ENCODE measurements around the gene TACC2. TPM values are rescaled to one million over a fixed set of nuclear protein-coding genes. Genes with fewer than 3 reads are reported as not detected.

The TACC2 gene
- total RNA-seq, 1 donor from 2014 or later, result 10.7 TPM

DNA sequence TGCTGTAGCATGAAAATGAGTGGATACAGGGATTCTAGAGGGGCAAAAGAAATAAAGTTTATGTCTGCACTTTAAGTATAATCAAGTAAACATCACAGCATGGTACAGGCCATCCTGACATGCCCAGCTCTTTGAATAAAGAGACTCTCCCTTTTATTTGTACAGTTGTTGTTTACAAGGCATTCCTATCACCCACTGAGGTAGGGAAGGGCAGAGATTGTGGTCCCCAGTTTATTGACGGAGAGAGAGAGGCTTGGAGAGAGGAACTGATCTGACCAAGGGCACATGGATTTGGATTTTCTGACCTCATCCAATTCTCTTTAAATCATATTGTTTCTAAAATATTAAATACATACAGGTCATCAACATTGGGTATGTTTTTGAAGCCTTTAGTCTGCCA lies 53.9 kb downstream of the TACC2 start:
- Mint-ChIP-seq H3K27ac (no peak overlapping the region), H3K27me3 (ENCODE audit: insufficient read depth, low read depth) (peaks cover 11% of the 10 kb centered on the region), H3K4me1 (peaks cover 40% of the 10 kb centered on the region), H3K36me3 (no peaks in the 10 kb centered on the region), H3K9me3 (no peaks in the 10 kb centered on the region), H3K4me3 (no peak overlapping the region)
- Histone ChIP-seq H3K9ac (no peak overlapping the region), H3K27ac (no peak overlapping the region), H3F3A (ENCODE audit: low read depth) (peaks cover 21% of the 10 kb centered on the region), H3K4me1 (peaks cover 28% of the 10 kb centered on the region), H3K4me3 (no peak overlapping the region), H3K27me3 (no peaks in the 10 kb centered on the region), H3K79me2 (ENCODE audit: low read depth) (peaks cover 5% of the 10 kb centered on the region), H3K4me2 (no peak overlapping the region), H2AFZ (replicated peaks) (no peak overlapping the region), H3K9me3 (ENCODE audit: low read depth) (no peaks in the 10 kb centered on the region), H3K36me3 (no peaks in the 10 kb centered on the region), H4K20me1 (ENCODE audit: low read depth) (no peaks in the 10 kb centered on the region)
- no peak for DNase-seq (ENCODE audit: low spot score)
- TF ChIP-seq EZH2 (IDR thresholded peaks at IDR 0.05), result no peak
- no peak for TF ChIP-seq EZH2phosphoT487 (IDR thresholded peaks at IDR 0.05)
- TF ChIP-seq, protein P1, sequence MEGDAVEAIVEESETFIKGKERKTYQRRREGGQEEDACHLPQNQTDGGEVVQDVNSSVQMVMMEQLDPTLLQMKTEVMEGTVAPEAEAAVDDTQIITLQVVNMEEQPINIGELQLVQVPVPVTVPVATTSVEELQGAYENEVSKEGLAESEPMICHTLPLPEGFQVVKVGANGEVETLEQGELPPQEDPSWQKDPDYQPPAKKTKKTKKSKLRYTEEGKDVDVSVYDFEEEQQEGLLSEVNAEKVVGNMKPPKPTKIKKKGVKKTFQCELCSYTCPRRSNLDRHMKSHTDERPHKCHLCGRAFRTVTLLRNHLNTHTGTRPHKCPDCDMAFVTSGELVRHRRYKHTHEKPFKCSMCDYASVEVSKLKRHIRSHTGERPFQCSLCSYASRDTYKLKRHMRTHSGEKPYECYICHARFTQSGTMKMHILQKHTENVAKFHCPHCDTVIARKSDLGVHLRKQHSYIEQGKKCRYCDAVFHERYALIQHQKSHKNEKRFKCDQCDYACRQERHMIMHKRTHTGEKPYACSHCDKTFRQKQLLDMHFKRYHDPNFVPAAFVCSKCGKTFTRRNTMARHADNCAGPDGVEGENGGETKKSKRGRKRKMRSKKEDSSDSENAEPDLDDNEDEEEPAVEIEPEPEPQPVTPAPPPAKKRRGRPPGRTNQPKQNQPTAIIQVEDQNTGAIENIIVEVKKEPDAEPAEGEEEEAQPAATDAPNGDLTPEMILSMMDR (IDR thresholded peaks at IDR 0.05), result no peak

DNA sequence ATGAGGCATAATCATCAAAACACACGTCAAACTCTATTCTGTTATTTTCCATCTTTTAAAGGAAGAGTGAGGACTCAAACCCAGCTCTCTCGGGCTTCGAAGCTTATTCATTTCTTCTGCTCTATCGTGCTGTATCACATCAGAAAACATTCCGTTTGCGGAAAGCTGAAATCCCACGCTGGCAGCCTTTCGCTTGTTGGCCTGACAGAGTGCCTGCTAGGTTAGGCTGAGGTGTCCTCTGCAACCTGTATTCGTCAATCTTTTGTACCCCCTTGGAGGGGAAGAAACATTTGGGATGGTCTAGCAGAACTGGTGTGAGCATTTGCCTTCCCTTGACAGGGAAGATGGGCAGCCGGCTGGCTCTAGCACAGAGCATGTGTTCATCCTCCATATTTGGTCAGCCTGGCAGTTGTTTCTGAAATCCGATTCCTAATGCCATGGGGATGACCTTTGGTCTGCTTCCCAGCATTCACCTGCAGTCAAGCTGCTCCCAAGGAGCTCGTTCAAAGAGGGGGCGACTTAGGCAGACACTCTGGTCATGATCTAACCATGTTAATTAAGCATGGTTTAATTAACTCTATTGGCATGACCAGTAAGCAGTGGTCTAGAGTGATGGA lies 55.2 kb downstream of the TACC2 start:
- DNase-seq (ENCODE audit: low spot score), result peak; percentile 57
- Mint-ChIP-seq H3K9me3 (no peaks in the 10 kb centered on the region), H3K4me1 (peaks cover 47% of the 10 kb centered on the region), H3K4me3 (peak overlapping the region; percentile 71), H3K27ac (peak overlapping the region; percentile 98), H3K27me3 (ENCODE audit: insufficient read depth, low read depth) (peaks cover 8% of the 10 kb centered on the region), H3K36me3 (no peaks in the 10 kb centered on the region)
- Histone ChIP-seq H3K9me3 (ENCODE audit: low read depth) (no peaks in the 10 kb centered on the region), H4K20me1 (ENCODE audit: low read depth) (no peaks in the 10 kb centered on the region), H2AFZ (replicated peaks) (peak overlapping the region; percentile 72), H3K27me3 (no peaks in the 10 kb centered on the region), H3K4me1 (peaks cover 28% of the 10 kb centered on the region), H3K9ac (no peak overlapping the region), H3K36me3 (no peaks in the 10 kb centered on the region), H3K4me3 (no peak overlapping the region), H3K4me2 (peak overlapping the region; percentile 67), H3F3A (ENCODE audit: low read depth) (peaks cover 21% of the 10 kb centered on the region), H3K79me2 (ENCODE audit: low read depth) (peaks cover 5% of the 10 kb centered on the region), H3K27ac (peak overlapping the region; percentile 71)
- TF ChIP-seq EZH2 (IDR thresholded peaks at IDR 0.05) (no peak), EZH2phosphoT487 (IDR thresholded peaks at IDR 0.05) (no peak)
- TF ChIP-seq, protein P1 (IDR thresholded peaks at IDR 0.05), result no peak

DNA sequence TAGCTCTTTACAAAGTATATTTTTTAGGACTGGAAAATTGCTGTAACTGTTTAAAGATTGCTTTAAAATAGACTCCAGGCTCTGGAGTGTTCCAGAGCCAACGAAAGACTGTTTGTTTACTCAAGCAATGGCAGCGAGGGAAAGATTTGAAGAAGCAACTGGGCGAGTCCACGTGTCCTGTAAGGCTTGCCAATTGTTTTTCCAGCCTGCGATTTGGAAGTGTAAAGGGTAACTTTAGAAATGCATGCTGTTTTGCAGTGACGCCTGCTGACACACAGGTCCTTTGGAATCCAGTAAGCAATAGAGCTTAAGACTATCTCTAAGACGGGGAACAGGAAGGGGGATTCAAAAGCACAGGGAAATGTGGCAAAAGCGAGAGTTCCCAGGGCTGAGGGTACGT lies 55.8 kb downstream of the TACC2 start:
- H3K27me3 ChIP-seq, result no peaks in the 10 kb centered on the region
- H3K9me3 ChIP-seq (ENCODE audit: low read depth), result no peaks in the 10 kb centered on the region
- TF ChIP-seq EZH2 (IDR thresholded peaks at IDR 0.05), result no peak
- TF ChIP-seq, protein P1 (IDR thresholded peaks at IDR 0.05), result no peak
- no peak for TF ChIP-seq EZH2phosphoT487 (IDR thresholded peaks at IDR 0.05)
- peaks cover 21% of the 10 kb centered on the region for H3F3A ChIP-seq (ENCODE audit: low read depth)
- H2AFZ ChIP-seq (replicated peaks), result peak overlapping the region; percentile 58
- no peaks in the 10 kb centered on the region for H3K36me3 ChIP-seq
- H3K4me1 ChIP-seq, result peaks cover 28% of the 10 kb centered on the region
- H4K20me1 ChIP-seq (ENCODE audit: low read depth), result no peaks in the 10 kb centered on the region
- H3K9ac ChIP-seq, result no peak overlapping the region
- H3K79me2 ChIP-seq (ENCODE audit: low read depth), result peaks cover 5% of the 10 kb centered on the region
- H3K27ac ChIP-seq, result peak overlapping the region; percentile 71
- peak overlapping the region; percentile 67 for H3K4me2 ChIP-seq
- Mint-ChIP-seq H3K9me3 (no peaks in the 10 kb centered on the region), H3K4me3 (peak overlapping the region; percentile 71), H3K36me3 (no peaks in the 10 kb centered on the region), H3K27ac (peak overlapping the region; percentile 98), H3K27me3 (ENCODE audit: insufficient read depth, low read depth) (peaks cover 8% of the 10 kb centered on the region), H3K4me1 (peaks cover 47% of the 10 kb centered on the region)
- no peak overlapping the region for H3K4me3 ChIP-seq
- DNase-seq (ENCODE audit: low spot score), result peak; percentile 53
